Suppressor macrophage (primary cell): ENCODE measurements around the gene RNF150.

ENCODE experiments used
- DNase-seq, 4 experiments: peaks; one replicate each; pipeline ENCODE4 v3.0.0-alpha.2; 2020 to 2022

The RNF150 gene

GRCh38 chr4:140971077-140971792 lies 162.0 kb downstream of the RNF150 start:
- no peak for DNase-seq

- no peak for DNase-seq
These were observed 164.0 kb downstream of the RNF150 start for GRCh38 chr4:140969296-140969695.

- no peak for DNase-seq
These were observed 164.9 kb downstream of the RNF150 start for GRCh38 chr4:140968371-140968770.

- DNase-seq: no peak
These were observed 169.4 kb downstream of the RNF150 start for GRCh38 chr4:140963883-140964282.

DNA sequence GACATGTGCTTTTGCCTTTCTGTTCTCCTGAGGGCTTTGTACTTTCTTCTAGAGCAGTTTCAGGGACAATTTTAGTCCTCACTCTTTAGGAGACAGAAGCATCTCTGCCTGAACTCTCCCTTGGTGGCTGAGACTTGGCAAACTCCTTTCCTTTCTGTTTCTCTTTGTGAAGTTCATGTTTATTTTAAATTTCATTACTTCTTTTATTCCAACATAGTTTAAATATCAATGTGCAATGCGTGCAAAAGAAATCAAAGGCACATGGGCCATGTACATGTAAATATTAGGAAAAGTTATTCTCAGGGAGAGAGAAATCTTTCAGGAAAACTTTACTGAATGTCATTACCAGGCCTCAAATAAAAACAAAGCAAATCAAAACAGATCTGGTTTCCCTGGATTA lies 177.6 kb downstream of the RNF150 start:
- no peak for DNase-seq

DNA sequence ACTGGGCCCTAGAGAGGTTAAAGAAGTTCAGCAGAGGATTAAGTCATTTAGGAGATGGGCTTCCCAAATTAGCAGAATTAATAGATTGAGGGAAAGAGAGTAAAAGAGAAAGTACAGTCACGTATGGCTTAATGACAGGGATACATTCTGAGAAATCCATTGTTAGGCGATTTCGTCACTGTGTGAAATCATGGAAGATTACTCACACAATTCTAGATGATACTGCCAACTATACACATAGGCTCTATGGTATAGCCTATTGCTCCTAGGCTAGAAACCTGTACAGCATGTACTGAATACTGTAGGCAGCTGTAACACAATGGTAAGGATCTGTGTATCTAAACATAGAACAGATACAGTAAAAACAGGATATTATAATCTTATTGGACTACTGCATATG lies 180.6 kb downstream of the RNF150 start:
- DNase-seq: peak in 1 of 4 experiments; percentile 0

- no peak for DNase-seq
These were observed 185.8 kb downstream of the RNF150 start for GRCh38 chr4:140947506-140947905.

- DNase-seq: no peak
These were observed 188.2 kb downstream of the RNF150 start for GRCh38 chr4:140945106-140945505.

- no peak for DNase-seq
These were observed 188.7 kb downstream of the RNF150 start for GRCh38 chr4:140944572-140944971.

DNA sequence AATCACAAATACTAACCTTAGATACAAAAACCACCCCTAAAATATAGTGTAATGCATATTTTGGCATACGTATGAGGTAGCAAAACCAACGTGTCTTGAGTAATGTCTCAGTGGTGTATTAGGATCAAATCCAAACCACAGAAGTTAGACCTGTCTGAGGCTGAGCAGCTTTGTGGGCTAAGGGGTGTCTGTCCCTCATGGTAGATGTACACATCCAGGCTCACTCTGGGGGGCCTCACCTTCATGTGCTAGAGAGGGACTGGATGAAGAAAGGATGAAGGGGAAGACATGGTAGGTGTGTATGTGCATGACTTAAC lies 189.1 kb downstream of the RNF150 start:
- DNase-seq: no peak

GRCh38 chr4:140943486-140944198 lies 189.6 kb downstream of the RNF150 start:
- DNase-seq: no peak

DNA sequence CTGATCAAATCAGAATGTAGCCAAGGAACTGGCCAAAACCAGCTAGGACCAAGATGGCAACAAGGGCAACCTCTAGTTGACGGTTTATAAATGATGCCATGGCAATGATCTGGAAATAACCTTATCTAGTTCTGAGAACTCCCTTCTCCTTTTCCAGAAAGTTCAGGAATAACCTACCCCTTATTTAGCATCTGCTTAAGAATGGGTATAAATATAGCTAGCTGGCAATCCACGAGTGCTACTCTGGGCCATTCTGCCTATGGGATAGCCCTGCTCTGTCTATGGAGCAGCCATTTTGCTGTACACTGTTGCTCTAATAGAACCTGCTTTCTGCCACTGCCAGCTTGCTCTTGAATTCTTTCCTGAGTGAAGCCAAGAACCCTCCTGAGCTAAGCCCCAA lies 192.7 kb downstream of the RNF150 start:
- DNase-seq: no peak

DNA sequence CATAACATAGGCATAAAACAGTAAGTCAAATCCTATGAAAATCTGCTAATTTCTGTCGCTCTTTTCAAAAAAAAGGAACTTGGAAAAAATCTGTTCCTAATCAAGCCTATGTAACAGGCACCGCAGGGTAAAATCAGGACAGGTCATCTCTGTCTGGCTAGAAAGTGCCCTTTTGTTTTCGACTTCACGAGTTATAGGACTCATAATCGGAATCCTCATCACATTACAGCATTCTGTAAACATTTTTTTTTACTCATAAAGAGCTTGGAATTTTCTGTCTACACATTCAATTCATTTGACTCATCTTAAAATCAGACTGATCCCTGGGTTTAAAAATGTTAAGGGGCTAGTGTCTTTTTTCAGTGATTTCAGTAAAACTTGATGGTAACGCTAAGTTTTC lies 195.4 kb downstream of the RNF150 start:
- DNase-seq: no peak

- DNase-seq: no peak
These were observed 198.0 kb downstream of the RNF150 start for GRCh38 chr4:140935254-140935653.

DNA sequence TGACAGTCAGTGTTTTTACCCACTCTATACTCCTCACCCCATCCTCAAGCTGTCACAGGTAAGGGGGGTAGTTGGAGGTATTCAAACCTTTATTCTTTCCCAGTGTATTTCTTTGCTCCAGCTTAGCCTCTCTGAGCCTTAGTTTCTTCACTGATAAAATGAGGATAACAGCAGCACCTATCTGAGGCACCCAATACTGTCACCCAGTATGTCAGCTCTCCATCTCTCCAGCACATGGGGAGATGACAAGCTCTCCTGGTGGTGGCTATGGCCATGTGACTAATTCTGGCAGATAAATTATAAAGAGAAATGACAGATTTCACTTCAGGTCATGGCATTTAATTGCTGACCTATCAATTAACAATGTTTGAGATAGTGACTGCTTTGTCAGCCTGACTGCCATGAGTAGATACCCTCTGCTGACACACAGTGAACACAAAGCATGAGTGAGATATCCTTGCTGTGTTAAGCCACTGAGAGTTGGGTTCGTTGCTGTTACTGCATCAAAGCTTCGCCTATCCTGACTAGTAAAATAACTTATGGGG lies 200.7 kb downstream of the RNF150 start:
- DNase-seq: no peak

GRCh38 chr4:140931911-140932310 lies 201.4 kb downstream of the RNF150 start:
- DNase-seq: no peak

- no peak for DNase-seq
These were observed 202.7 kb downstream of the RNF150 start for GRCh38 chr4:140930557-140930956.

DNA sequence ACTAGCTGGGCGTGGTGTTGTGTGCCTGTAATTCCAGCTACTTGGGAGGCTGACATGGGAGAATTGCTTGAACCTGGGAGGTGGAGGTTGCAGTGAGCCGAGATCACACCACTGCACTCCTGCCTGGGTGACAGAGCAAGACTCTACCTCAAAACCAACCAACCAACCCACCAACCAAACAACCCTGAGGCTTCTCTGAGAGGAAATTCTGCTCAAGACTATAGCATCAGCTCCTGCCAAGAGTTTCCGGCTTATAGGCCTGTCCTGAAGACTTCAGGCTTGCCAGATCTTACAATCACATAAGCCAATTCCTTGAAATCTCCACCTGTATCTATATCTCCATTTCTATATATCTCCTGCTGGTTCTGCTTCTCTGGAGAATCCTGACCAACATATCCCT lies 203.3 kb downstream of the RNF150 start:
- DNase-seq: no peak

DNA sequence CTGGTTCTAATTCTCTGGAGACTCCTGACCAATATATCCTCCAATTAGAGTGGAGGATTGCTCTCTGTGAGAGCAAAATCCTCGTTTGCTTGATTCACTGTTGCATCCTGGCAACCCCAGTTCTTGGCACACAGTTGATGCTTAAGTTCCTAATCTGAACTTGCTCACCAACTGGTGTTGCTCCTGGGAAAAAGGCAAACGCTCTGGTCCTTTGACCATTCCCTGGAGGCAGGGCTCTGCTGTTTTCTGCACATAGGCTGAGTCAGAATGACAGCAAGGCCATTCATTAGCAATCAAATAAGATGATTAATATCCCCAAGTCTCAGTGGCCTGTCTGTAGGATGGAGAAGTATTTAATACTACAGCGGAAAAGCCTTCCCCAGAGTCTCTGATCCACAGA lies 204.4 kb downstream of the RNF150 start:
- no peak for DNase-seq

GRCh38 chr4:140926672-140927071 lies 206.6 kb downstream of the RNF150 start:
- no peak for DNase-seq

DNA sequence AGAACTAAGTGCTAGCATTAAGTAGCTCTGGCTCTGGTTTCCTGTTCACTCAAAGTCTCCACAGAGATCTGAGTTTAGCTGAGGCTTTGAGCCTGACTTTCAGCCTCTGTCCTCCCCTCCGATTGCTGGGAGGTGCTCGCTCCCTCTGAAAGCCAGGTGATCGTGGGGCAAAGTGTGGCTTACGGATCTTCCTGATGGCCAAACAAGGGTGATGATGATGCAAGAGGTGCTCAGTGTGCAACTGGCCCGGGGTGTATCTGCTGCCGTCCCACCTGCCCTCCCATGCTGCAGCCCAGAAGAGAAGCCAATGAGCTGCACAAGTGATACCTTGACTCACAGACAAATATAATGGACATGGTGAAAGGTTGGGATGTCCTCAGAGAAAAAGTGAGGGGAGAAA lies 207.9 kb downstream of the RNF150 start:
- no peak for DNase-seq

DNA sequence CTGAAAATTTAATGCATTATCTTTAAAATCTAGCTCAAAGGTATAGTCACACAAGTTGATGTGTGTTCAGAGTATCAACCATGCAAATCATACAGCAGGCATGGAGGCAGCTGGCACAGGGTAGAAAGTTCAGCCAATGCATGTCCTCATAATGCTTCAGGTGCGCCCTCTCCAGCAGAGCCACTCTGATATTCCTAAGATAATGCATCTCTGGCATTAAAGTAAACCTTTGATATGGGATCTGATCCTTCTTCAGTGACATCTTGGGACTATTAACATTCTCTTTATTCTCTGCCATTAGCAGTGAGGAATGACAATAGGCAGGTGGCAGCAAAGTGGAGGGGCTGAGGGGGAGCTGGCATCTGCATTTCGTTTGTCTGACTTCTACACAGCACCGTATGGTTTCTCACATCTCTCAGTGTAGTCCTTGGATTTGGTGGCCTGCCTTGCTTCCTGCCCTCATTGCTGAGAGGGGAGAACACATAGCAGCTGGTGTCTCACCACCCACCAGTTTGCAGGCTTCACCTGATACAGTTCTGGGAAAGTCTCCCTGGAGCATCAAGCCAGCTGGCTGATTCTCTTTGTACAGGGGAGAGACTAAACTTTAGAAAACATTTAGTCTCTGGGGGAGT lies 208.4 kb downstream of the RNF150 start:
- no peak for DNase-seq

- no peak for DNase-seq
These were observed 226.0 kb downstream of the RNF150 start for GRCh38 chr4:140906993-140907962.
